Activated naive CD8-positive, alpha-beta T cell (primary cell): Measurements from ENCODE around the gene STXBP6.
"Not testable (repeated sequence)": the region's sequence is repeated elsewhere in the genome, so short reads cannot be mapped to it uniquely, and the experiment has no call there.

Experiments used
- H3K27ac Mint-ChIP-seq: one replicate; pipeline ENCODE4 v1.8.0; 2021; ENCODE audit warnings: mixed read lengths
- H3K27me3 Mint-ChIP-seq: one replicate; pipeline ENCODE4 v1.8.0; 2021; ENCODE audit warnings: mixed read lengths
- H3K36me3 Mint-ChIP-seq: one replicate; pipeline ENCODE4 v1.8.0; 2021; ENCODE audit warnings: mixed read lengths
- H3K4me1 Mint-ChIP-seq: one replicate; pipeline ENCODE4 v1.8.0; 2021; ENCODE audit warnings: low read depth, mixed read lengths
- H3K4me3 Mint-ChIP-seq: one replicate; pipeline ENCODE4 v1.8.0; 2021; ENCODE audit warnings: mild to moderate bottlenecking, mixed read lengths
- H3K9me3 Mint-ChIP-seq: one replicate; pipeline ENCODE4 v1.8.0; 2021; ENCODE audit warnings: low read depth, mixed read lengths

Gene STXBP6

DNA sequence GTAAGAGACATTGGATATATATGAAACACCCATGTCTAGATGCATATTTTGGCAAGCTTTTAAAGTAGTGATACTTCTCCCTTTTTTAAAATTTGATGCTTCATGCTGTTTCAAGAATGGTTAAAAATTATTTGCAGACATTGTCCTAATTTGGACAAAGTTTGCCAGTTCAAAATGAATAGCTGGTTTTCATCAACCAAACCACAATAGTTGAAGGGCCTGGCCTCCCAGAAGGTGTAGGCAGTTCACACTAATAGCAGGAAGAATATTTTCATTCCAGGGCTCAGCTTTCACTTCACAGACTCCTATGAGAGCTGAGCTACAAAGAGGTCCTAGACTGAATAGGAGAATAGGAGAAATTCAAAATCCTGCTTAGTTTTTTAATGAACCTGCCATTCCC lies 78.7 kb downstream of the STXBP6 start:
- no peak overlapping the region for H3K27ac Mint-ChIP-seq
- H3K9me3 Mint-ChIP-seq: no peaks in the 10 kb centered on the region
- H3K4me1 Mint-ChIP-seq: no peaks in the 10 kb centered on the region
- H3K27me3 Mint-ChIP-seq: peaks cover 6% of the 10 kb centered on the region
- no peak overlapping the region for H3K4me3 Mint-ChIP-seq
- no peaks in the 10 kb centered on the region for H3K36me3 Mint-ChIP-seq

DNA sequence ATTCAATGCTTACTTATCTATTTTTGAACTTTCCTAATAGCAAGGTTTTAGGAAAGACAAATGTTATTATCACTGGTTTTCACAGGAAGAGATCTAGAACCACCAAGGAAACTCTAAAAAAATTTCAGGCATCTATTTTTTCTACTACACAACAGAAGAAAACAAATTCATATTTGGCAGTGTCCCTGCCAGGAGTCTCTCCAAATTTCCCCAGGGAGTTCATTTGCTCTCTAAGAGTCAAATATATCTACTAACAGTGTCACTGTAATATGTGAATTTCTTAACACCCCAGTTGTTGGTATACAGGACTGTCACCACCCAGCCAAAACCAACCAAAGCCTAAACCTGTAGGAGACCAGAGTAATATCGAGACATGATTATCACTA lies 83.4 kb downstream of the STXBP6 start:
- Mint-ChIP-seq H3K9me3 (no peaks in the 10 kb centered on the region), H3K27ac (no peak overlapping the region), H3K4me3 (no peak overlapping the region), H3K27me3 (peaks cover 6% of the 10 kb centered on the region), H3K4me1 (no peaks in the 10 kb centered on the region), H3K36me3 (no peaks in the 10 kb centered on the region)

DNA sequence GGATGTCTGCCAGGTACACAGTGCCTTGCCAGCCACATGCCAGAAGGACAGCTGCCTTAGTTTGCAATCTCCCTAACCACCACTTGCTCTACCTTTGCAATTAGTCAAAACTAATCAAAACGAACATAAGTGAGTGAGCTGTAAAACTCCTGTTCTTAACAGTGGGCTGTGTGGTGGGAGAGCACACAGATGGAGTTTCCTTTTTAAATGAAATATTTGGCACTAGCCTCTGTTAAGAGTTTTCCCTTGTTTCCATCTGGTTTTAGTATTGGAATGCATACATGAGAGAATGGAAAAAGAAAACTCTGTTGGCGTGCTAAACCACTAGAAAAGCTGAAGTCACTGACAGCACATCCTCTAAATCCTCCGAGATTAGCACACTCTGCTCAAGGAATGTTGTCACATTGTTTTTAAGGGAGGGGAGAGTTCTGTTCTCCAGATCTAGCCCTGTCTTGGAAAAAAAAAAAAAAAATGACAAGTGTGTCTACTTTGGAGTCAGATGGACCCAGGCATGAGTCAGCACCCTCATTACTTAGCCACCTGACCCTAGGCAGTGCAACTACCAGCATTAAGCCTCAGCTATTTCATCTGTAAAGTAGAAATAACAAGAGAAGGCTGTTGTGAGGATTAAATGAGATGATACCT lies 83.9 kb downstream of the STXBP6 start:
- Mint-ChIP-seq H3K27ac (no peak overlapping the region), H3K27me3 (peaks cover 6% of the 10 kb centered on the region), H3K36me3 (no peaks in the 10 kb centered on the region), H3K4me3 (no peak overlapping the region), H3K4me1 (no peaks in the 10 kb centered on the region), H3K9me3 (no peaks in the 10 kb centered on the region)

DNA sequence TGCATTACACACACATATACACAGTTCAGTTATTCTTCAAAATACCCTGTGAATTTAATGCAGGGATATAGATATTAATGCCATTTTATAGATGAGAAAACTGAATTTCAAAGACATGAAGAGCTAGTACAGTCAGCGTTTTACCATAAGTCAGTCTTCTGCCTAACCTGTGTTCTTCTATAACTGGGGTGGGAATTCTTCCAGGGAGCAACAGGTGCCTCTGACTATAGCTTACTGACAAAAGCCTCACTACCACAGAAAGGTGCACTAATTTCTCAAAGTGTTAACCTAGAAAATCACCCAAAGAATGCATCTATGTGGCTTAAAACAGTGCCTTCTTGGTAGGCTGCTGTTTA lies 84.4 kb downstream of the STXBP6 start:
- no peaks in the 10 kb centered on the region for H3K36me3 Mint-ChIP-seq
- no peak overlapping the region for H3K27ac Mint-ChIP-seq
- peaks cover 8% of the 10 kb centered on the region for H3K27me3 Mint-ChIP-seq
- H3K9me3 Mint-ChIP-seq: no peaks in the 10 kb centered on the region
- H3K4me3 Mint-ChIP-seq: no peak overlapping the region
- H3K4me1 Mint-ChIP-seq: no peaks in the 10 kb centered on the region

DNA sequence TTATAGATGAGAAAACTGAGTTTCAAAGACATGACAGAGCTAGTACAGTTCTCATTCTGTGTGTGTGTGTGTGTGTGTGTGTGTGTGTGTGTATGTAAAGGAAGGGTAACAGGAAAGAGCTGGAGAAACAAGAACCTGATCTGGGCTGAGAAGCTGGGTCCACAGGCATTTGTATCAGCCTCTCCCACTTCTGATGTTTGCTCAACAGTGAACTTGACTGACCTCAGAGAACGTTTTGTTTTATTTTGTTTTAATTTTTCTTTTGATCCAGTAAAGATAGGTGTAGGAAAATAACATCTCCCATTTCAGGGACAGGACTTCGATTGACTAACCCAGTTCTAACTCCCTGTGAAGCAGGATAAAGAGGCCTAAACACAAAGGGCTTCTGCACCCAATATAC lies 85.4 kb downstream of the STXBP6 start:
- Mint-ChIP-seq H3K27ac (no peak overlapping the region), H3K9me3 (no peaks in the 10 kb centered on the region), H3K27me3 (peaks cover 6% of the 10 kb centered on the region), H3K4me1 (no peaks in the 10 kb centered on the region), H3K36me3 (no peaks in the 10 kb centered on the region), H3K4me3 (no peak overlapping the region)

DNA sequence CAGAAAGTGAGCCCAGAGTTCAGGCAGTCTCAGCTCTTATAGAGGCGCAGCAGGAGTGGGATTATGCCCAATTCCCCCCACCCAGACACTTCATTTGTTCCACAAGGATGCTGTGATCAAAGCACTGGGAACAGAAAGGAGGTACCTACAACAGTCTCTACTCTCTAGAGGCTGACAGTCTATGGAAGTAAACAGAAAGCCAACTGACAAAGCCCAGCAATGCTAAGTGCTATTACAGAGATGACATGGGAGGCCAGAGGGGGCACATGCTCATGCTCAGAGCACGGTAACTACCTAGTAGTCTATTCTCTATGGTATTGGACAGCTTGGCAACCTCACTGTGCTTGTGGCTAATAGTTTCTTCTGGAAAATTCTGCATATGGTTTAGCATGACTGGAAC lies 85.9 kb downstream of the STXBP6 start:
- H3K4me3 Mint-ChIP-seq: no peak overlapping the region
- H3K36me3 Mint-ChIP-seq: no peaks in the 10 kb centered on the region
- no peaks in the 10 kb centered on the region for H3K4me1 Mint-ChIP-seq
- H3K9me3 Mint-ChIP-seq: no peaks in the 10 kb centered on the region
- no peak overlapping the region for H3K27ac Mint-ChIP-seq
- peaks cover 8% of the 10 kb centered on the region for H3K27me3 Mint-ChIP-seq

DNA sequence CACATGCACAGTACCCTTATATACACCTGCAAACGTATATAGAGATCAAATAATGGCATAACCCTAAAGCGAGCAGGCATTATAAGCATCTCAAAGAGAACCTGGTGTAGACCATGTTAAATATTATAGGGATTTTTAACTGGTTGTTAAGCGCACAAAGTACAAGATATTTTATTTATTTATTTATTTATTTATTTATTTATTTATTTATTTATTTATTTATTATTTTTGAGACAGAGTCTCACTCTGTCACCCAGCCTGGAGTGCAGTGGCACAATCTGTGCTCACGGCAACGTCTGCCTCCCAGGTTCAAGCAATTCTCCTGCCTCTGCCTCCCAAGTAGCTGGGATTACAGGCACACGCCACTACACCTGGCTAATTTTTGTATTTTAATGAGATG lies 87.8 kb downstream of the STXBP6 start:
- H3K4me3 Mint-ChIP-seq, H3K27ac Mint-ChIP-seq, H3K4me1 Mint-ChIP-seq, H3K27me3 Mint-ChIP-seq, H3K36me3 Mint-ChIP-seq, H3K9me3 Mint-ChIP-seq: not testable (repeated sequence)

DNA sequence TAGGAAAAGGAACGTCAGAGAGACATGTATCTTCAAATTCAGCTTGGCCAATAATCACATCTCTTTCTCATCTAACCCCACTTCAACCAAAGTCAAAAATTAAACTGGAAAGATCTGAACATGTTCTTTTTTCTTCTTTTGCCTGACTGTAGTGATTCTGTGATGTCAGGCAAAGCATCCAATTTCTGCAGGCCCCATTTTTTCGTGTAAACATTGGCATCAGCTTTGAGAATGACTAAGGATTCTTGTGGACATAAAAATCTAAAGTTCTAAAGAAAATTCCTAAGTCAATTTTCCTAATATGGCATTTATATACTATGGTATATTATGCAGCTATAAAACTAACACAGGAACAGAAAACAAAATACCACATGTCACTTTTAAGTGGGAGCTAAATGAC lies 89.1 kb downstream of the STXBP6 start:
- Mint-ChIP-seq H3K27ac (no peak overlapping the region), H3K36me3 (no peaks in the 10 kb centered on the region), H3K4me3 (no peak overlapping the region), H3K27me3 (peaks cover 7% of the 10 kb centered on the region), H3K9me3 (no peaks in the 10 kb centered on the region), H3K4me1 (no peaks in the 10 kb centered on the region)

DNA sequence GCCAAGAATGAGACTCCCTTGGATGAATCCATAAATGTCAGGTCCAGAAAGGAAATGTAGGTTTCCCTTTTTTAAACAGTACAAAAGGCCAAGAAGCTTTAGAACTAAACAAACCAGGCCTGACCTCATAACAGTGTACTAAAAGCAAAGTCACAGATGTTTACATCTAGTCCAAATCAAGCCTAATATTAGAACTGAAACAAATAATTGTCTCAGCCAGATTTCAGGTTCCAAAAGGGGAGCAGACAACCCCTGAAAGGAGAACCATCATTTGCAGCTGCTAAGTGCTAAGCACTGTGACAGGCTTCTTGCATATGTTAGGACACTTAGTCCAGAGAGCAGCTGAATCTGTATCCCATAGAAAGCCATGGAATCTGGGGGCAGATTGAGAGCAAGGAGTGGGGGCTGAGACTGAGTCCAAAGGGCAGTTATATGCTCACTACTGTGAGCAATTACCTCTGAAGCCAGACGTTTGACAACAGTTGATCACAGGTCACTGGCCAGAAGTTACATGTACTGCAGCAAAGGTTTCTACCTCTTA lies 90.1 kb downstream of the STXBP6 start:
- Mint-ChIP-seq H3K36me3 (no peaks in the 10 kb centered on the region), H3K4me3 (no peak overlapping the region), H3K27ac (no peak overlapping the region), H3K27me3 (peaks cover 10% of the 10 kb centered on the region), H3K4me1 (no peaks in the 10 kb centered on the region), H3K9me3 (no peaks in the 10 kb centered on the region)

DNA sequence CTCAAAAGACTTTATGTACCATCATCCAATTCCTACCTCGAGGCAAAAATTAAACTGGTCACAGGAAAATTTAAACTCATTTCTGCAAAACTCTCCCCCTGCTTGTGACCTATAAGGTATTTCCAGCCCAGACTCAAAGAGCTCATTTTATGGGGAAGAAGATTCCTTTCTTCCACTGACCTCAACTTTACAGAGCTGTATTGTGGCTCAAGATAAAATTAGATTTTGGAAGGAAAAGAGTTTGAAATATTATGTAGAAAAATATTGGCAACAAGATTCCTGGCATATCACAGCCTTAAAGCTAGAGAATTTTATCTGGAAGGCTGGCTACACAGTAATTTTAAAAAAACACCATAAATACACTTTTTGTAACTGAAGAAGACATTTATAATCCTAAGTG lies 91.7 kb downstream of the STXBP6 start:
- Mint-ChIP-seq H3K27me3 (peaks cover 16% of the 10 kb centered on the region), H3K4me3 (no peak overlapping the region), H3K36me3 (no peaks in the 10 kb centered on the region), H3K4me1 (no peaks in the 10 kb centered on the region), H3K9me3 (no peaks in the 10 kb centered on the region), H3K27ac (no peak overlapping the region)

DNA sequence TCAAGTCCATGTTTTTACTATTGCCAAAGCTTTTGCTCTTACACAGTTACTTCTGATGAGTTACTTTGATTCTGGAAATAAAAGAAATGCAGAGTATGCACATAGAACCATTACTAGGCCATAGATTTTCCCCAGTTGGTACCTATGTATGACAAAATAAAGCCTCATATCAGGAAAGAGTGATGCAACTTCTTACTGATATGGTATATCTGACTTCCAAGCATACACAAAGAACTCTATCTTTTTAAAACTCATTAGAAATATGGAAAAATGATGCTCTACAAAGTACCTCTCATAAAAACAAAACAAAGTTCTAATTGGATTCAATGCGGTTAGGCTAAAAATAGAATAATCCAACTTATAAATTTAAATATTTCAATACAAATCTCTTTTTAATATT lies 92.1 kb downstream of the STXBP6 start:
- peaks cover 21% of the 10 kb centered on the region for H3K27me3 Mint-ChIP-seq
- H3K9me3 Mint-ChIP-seq: no peaks in the 10 kb centered on the region
- H3K4me3 Mint-ChIP-seq: no peak overlapping the region
- H3K36me3 Mint-ChIP-seq: no peaks in the 10 kb centered on the region
- H3K27ac Mint-ChIP-seq: no peak overlapping the region
- no peaks in the 10 kb centered on the region for H3K4me1 Mint-ChIP-seq

DNA sequence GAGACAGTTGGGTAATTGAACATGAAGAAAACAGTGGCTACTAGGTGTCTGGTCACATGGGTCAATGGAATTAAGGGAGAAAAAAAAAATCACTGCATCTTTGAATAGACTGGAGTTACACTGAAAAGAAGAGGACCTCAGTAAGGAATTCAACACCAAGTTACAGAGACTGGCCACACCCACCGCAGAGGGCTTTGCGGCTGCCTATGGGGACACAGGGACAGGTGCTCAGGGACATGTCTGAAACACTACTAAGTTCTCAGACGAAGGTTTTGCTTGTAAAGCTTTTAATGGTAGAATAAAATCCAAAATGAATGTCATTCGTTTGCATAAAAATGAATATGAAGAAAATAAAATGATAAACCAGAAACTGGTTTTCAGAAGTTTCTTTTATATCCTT lies 93.8 kb downstream of the STXBP6 start:
- Mint-ChIP-seq H3K9me3 (no peaks in the 10 kb centered on the region), H3K27ac (no peak overlapping the region)

DNA sequence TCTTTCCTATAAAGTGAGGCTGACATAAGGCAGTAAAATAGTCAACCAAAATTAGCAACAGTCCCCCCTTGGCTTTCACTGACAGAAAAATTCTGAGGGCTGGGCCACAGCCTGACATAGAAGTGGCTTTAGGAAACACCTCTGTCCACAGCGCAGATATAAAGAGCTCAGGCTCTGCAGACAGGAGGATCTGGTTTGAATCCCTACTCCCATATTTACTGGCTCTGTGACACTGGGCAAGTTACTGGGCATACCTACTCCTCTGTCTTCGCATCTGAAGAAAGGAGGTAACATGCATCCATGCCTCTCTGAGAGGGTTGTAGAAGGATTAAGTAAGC lies 95.3 kb downstream of the STXBP6 start:
- Mint-ChIP-seq H3K4me3 (no peak overlapping the region), H3K36me3 (no peaks in the 10 kb centered on the region), H3K27me3 (peaks cover 20% of the 10 kb centered on the region), H3K9me3 (no peaks in the 10 kb centered on the region), H3K4me1 (no peaks in the 10 kb centered on the region), H3K27ac (no peak overlapping the region)

More for the DNA sequence above, 93.8 kb downstream of the STXBP6 start:
- H3K4me1 Mint-ChIP-seq: no peaks in the 10 kb centered on the region
- H3K36me3 Mint-ChIP-seq: no peaks in the 10 kb centered on the region
- H3K27me3 Mint-ChIP-seq: peaks cover 22% of the 10 kb centered on the region
- H3K4me3 Mint-ChIP-seq: no peak overlapping the region

DNA sequence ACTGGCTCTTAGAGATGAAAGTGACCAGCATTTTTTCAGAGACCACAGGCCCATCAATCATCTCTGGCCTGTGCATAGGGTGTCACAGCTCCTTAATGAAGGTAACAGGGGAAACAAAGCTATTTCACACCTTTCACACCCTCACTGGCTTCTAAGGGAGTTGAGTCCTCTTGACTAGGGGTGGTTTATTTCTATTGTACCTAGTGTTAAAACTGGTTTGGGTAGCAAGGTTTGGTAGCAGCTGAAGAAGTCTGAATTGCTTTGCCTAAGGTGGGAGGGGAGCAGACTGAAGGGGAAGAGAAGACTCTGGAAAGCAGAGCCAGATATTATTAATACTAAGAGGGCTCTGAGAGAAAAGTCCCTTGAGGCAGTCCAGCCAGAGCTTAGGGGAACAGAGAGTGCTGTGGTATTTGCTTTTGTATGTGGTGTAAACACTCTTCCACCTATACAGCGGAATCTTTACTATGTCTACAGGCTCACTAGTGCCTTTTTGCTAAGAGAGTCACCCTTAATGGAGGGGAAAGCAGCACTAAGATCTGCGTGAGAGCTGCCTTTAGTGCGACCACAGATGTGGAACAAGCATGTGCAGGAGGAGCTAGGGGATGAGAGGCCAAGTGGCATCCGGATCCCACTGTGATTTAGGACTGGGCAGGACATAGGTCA lies 95.8 kb downstream of the STXBP6 start:
- H3K9me3 Mint-ChIP-seq: no peaks in the 10 kb centered on the region
- H3K4me3 Mint-ChIP-seq: no peak overlapping the region
- peaks cover 20% of the 10 kb centered on the region for H3K27me3 Mint-ChIP-seq
- H3K27ac Mint-ChIP-seq: no peak overlapping the region
- no peaks in the 10 kb centered on the region for H3K4me1 Mint-ChIP-seq
- no peaks in the 10 kb centered on the region for H3K36me3 Mint-ChIP-seq

DNA sequence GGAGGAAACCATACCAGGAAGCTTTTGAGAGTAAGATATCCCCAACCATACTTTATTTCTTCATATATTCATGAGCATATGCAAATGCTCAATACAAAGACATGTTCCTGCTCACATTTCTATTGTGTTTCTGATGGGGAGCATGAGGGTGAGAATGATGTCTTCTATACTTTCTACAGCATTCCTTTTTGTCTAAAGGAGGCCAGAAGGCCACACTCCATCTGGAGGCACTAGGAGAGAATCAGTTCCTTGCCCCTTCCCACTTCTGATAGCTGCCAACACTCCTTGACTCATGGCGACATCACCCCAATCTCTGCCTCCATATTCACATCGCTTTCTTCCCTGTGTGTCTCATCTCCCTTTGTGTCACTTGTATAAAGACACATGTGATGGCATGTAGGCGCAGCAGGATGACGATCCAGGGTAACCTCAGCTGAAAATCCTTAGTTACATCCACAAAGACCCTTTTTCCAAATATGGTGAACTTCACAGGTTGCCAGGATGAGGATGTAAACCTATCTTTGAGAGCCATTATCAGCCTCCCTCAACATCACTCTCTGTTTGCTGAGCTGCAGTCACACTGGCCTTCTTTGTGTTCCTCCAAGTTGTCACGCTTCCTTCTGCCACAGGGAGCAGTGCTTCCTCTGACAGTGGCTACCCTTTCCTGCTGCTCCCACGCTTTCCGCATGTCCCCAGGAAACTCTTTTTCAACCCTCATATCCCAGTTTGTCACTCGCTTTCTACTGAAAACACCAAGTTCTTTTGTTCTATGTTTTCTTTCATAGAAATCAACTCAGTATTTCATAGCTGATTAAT lies 96.9 kb downstream of the STXBP6 start:
- no peaks in the 10 kb centered on the region for H3K9me3 Mint-ChIP-seq
- H3K4me1 Mint-ChIP-seq: no peaks in the 10 kb centered on the region
- H3K36me3 Mint-ChIP-seq: no peaks in the 10 kb centered on the region
- peaks cover 17% of the 10 kb centered on the region for H3K27me3 Mint-ChIP-seq
- no peak overlapping the region for H3K27ac Mint-ChIP-seq
- no peak overlapping the region for H3K4me3 Mint-ChIP-seq
